Measurements from ENCODE around the gene ACVR1. TPM values are rescaled to one million over a fixed set of nuclear protein-coding genes. Genes with fewer than 3 reads are reported as not detected.
"Not testable (repeated sequence)": the region's sequence is repeated elsewhere in the genome, so short reads cannot be mapped to it uniquely, and the experiment has no call there.

The ACVR1 gene
- total and polyA plus RNA-seq, 3 donors from 2014 or later = 10.3 to 15.3 (median 14.9) TPM

DNA sequence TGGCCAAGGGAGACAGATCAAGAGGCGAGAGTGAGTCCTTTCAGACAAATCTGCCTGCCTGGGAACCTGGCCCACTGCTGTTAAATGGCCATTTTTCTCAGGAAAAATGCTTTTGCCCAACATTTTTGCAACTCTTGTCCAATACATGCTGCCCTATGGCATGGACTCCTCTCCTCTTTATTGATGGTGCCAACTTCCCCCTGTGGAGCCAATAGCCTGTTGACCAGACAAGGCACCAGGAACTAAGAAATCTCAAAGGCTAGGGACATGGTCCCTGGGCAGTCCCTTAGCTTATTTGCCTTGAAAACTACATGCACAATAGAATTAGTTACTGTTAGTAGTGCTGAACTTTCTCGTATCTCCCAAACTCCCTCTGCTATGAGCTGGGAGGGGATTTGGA, 155.6 kb downstream of the ACVR1 start:
- no peaks in the 10 kb centered on the region for H3K4me1 ChIP-seq
- TF ChIP-seq, protein P1, sequence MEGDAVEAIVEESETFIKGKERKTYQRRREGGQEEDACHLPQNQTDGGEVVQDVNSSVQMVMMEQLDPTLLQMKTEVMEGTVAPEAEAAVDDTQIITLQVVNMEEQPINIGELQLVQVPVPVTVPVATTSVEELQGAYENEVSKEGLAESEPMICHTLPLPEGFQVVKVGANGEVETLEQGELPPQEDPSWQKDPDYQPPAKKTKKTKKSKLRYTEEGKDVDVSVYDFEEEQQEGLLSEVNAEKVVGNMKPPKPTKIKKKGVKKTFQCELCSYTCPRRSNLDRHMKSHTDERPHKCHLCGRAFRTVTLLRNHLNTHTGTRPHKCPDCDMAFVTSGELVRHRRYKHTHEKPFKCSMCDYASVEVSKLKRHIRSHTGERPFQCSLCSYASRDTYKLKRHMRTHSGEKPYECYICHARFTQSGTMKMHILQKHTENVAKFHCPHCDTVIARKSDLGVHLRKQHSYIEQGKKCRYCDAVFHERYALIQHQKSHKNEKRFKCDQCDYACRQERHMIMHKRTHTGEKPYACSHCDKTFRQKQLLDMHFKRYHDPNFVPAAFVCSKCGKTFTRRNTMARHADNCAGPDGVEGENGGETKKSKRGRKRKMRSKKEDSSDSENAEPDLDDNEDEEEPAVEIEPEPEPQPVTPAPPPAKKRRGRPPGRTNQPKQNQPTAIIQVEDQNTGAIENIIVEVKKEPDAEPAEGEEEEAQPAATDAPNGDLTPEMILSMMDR (IDR thresholded peaks at IDR 0.05) = no peak
- TF ChIP-seq POLR2A (IDR thresholded peaks at IDR 0.05) = no peak
- no peak for DNase-seq
- intact Hi-C loops (cut with DNase I; ENCODE audit: low total_unique reads) = no loop called here
- H3K27ac ChIP-seq = no peak overlapping the region
- no peaks in the 10 kb centered on the region for H3K9me3 ChIP-seq
- H3K27me3 ChIP-seq = no peaks in the 10 kb centered on the region
- H3K4me3 ChIP-seq = no peak overlapping the region
- WGBS, 2 donors = 75 to 85% methylated on average over 2 of the region's 2 CpGs
- no peaks in the 10 kb centered on the region for H3K36me3 ChIP-seq (ENCODE audit: low read depth, missing control alignments)

DNA sequence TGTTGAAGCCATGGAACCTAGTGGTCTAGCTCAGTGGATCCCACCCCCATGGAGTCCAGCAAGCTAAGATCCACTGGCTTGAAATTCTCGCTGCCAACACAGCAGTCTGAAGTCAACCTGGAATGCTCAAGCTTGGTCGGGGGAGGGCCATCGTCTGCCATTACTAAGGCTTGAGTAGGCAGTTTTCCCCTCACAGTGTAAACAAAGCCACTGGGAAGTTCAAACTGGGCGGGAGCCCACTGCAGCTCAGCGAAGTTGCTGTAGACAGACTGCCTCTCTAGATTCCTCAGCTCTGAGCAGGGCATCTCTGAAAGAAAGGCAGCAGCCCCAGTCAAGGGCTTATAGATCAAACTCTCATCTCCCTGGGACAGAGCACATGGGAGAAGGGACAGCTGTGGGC, 171.5 kb downstream of the ACVR1 start:
- H3K27me3 ChIP-seq; DNase-seq; H3K4me1 ChIP-seq; H3K27ac ChIP-seq; intact Hi-C loops (cut with DNase I; ENCODE audit: low total_unique reads); H3K4me3 ChIP-seq; H3K36me3 ChIP-seq (ENCODE audit: low read depth, missing control alignments); H3K9me3 ChIP-seq: not testable (repeated sequence)
- WGBS, 2 donors = 80 to 88% methylated on average over 1 to 5 of the region's 5 CpGs

DNA sequence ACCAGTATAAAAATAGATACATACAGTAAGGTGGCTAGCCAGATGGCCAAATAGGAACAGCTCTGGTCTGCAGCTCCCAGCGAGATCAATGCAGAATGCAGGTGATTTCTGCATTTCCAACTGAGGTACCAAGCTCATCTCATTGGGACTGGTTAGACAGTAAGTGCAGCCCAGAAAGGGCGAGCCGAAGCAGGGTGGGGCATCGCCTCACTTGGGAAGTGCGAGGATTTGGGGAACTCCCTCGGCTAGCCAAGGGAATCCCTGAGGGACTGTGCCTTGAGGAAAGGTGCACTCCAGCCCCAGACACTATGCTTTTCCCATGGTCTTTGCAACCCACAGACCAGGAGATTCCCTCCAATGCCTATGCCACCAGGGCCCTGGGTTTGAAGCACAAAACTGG, 172.0 kb downstream of the ACVR1 start:
- H3K4me3 ChIP-seq; H3K27me3 ChIP-seq; intact Hi-C loops (cut with DNase I; ENCODE audit: low total_unique reads); H3K27ac ChIP-seq; H3K4me1 ChIP-seq; DNase-seq; H3K36me3 ChIP-seq (ENCODE audit: low read depth, missing control alignments); H3K9me3 ChIP-seq: not testable (repeated sequence)
- 94 to 95% methylated on average over 6 of the region's 6 CpGs for WGBS, 2 donors

DNA sequence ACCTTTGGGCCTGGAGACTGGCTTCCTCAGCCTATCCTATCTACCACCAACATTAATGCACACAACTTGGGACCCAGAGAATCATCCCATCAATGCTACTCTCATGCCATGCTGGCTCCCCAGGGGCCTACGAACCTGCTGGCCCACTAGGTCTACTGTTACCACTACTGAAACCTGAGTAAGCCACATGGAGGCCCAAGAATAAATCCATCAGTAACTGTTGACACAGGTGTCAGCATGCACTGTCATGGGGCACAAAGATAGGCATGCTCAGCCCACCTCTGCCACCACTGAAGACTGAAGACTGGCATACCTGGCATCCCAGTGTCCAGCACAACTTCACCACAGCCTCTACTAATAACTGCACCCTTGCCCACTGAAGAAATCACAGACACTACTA, 176.3 kb downstream of the ACVR1 start:
- Histone ChIP-seq H3K9me3 (no peaks in the 10 kb centered on the region), H3K4me1 (no peaks in the 10 kb centered on the region), H3K4me3 (no peak overlapping the region), H3K27ac (no peak overlapping the region), H3K27me3 (no peaks in the 10 kb centered on the region), H3K36me3 (ENCODE audit: low read depth, missing control alignments) (no peaks in the 10 kb centered on the region)
- TF ChIP-seq POLR2A (IDR thresholded peaks at IDR 0.05) = no peak
- TF ChIP-seq, protein P1 (IDR thresholded peaks at IDR 0.05) = no peak
- 88 to 94% methylated on average over 1 of the region's 1 CpG for WGBS, 2 donors
- intact Hi-C loops (cut with DNase I; ENCODE audit: low total_unique reads) = no loop called here
- no peak for DNase-seq

DNA sequence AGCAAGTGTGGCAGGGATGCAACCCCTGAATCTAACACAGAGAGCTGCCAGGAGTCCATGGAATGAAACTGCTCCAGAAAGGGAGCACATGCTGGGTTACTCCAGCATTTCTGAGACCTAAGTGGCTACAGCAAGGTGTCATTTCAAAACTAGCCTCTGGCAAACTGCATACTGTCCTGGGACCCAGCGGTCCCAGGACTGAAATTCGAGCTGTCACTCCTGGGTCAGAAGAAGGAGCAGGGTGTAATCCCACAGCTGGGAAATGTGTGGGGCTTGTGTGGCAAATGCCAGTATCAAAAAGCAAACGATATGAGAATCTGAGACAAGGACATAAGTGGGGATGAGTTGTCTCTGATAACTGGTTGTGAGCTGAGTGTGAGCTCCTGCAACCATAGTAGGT, 177.1 kb downstream of the ACVR1 start:
- Histone ChIP-seq H3K4me1 (no peaks in the 10 kb centered on the region), H3K9me3 (no peaks in the 10 kb centered on the region), H3K27ac (no peak overlapping the region), H3K4me3 (no peak overlapping the region), H3K27me3 (no peaks in the 10 kb centered on the region), H3K36me3 (ENCODE audit: low read depth, missing control alignments) (no peaks in the 10 kb centered on the region)
- WGBS, 2 donors = 79 to 87% methylated on average over 3 of the region's 3 CpGs
- no peak for DNase-seq
- intact Hi-C loops (cut with DNase I; ENCODE audit: low total_unique reads) = no loop called here
- TF ChIP-seq POLR2A (IDR thresholded peaks at IDR 0.05) = no peak
- TF ChIP-seq, protein P1 (IDR thresholded peaks at IDR 0.05) = no peak

DNA sequence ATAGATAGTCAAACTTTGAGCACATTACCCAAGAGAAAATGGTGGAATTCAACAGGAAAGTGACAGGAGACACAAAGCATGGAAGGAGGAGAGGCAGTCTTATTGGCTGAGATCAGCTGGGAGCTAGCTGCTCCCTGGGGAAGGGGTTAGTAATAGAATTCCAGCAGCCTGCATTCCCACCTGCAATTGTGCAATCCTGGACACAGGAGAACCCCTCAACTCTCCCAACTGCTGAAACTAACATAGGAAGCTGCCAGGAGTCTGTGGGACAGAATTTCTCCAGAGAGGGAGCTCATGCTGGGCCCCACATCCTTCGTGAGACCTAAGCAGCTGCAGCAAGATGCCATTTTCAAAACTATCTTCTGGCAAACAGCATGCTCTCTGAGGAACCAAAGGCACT, 177.7 kb downstream of the ACVR1 start:
- Histone ChIP-seq H3K4me3 (no peak overlapping the region), H3K36me3 (ENCODE audit: low read depth, missing control alignments) (no peaks in the 10 kb centered on the region), H3K4me1 (no peaks in the 10 kb centered on the region), H3K27ac (no peak overlapping the region), H3K9me3 (no peaks in the 10 kb centered on the region), H3K27me3 (no peaks in the 10 kb centered on the region)
- intact Hi-C loops (cut with DNase I; ENCODE audit: low total_unique reads) = no loop called here
- WGBS, 2 donors = 84% methylated on average over 1 of the region's 1 CpG; no CpG with 5 or more reads in 1 of the 2 donors
- no peak for DNase-seq
- TF ChIP-seq POLR2A (IDR thresholded peaks at IDR 0.05) = no peak
- TF ChIP-seq, protein P1 (IDR thresholded peaks at IDR 0.05) = no peak

Data from testis (tissue), 3 donors.